ENCODE results near the gene LACRT. TPM values are rescaled to one million over a fixed set of nuclear protein-coding genes. Genes with fewer than 3 reads are reported as not detected.
A peak's percentile ranks its signal among the peaks of the same experiment; 100 is the strongest.

Gene LACRT
- total RNA-seq, 1 donor from 2014 or later = not detected

DNA sequence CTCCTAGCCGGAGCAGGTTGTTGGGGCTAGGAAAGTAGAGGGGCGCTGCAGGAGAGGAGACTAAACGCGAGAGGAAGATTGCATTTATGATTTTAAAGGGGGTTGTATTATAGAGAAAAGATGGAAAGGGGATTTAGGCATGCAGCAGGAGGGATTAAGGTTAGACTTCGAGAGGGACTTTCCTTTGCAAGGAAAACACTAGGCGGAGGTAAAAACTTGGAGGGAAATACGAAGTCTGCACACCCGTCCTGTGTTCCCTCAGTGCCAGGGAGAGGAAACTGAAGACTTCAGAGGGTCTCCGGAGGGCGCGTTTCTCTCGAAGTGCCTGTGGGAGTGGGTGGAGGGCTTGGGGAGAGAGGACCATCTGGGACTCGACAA is 45.8 kb downstream of the LACRT start:
- TF ChIP-seq EZH2phosphoT487 (IDR thresholded peaks at IDR 0.05) (no peak), EZH2 (IDR thresholded peaks at IDR 0.05) (no peak)
- TF ChIP-seq, protein P1, sequence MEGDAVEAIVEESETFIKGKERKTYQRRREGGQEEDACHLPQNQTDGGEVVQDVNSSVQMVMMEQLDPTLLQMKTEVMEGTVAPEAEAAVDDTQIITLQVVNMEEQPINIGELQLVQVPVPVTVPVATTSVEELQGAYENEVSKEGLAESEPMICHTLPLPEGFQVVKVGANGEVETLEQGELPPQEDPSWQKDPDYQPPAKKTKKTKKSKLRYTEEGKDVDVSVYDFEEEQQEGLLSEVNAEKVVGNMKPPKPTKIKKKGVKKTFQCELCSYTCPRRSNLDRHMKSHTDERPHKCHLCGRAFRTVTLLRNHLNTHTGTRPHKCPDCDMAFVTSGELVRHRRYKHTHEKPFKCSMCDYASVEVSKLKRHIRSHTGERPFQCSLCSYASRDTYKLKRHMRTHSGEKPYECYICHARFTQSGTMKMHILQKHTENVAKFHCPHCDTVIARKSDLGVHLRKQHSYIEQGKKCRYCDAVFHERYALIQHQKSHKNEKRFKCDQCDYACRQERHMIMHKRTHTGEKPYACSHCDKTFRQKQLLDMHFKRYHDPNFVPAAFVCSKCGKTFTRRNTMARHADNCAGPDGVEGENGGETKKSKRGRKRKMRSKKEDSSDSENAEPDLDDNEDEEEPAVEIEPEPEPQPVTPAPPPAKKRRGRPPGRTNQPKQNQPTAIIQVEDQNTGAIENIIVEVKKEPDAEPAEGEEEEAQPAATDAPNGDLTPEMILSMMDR (IDR thresholded peaks at IDR 0.05) = no peak
- peak overlapping the region; percentile 89 for H3K4me3 ChIP-seq

DNA sequence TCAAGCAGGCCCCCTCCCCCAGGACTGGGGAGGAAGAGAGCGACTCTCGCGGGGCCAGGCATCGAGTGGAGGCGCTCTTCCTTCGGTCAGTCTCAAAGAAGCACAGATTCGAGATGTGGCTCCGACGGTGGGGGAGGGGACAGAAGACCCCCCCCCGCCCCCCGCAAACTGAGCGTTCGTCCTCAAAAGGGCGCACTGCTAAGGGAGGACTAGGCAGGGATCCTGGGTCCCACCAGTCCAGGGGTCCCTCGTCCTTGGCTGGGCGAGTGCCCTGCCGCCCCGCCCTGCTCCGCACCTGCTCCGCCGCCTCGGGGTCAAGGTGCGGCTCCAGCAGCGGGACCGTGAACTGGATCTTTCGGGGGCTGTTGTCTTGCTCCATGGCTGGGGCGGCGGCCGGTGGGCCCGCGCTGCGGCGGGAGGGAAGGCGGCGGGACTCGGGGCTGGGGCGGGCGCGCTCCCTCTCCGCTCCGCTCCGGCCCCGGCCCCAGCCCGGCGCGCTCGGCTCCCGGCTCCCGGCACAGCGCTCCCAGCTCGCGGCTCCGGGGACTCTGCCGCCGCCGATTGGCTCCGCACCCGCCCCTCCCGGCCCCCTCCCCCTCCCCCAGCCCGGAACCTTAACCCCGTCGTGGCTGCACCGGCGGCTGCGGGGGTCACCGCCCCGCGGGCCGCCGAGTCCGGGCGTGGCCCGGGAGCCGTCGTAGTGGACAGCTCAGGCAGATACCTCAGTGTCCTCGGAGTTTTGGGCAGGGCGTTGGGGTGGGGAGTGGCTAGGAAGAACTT is 46.4 kb downstream of the LACRT start, which contains the start of gene PPP1R1A:
Gene PPP1R1A, minus strand, starts transcription at position 550 of the 780 bp plus-strand sequence. Its CDS starts 171 bp downstream, at position 379.
- H3K4me3 ChIP-seq = peak within 1 kb of the TSS; percentile 89
- H3K4me3 Mint-ChIP-seq = peak within 1 kb of the TSS; percentile 90
- H2AFZ ChIP-seq (replicated peaks) = peak within 1 kb of the TSS; percentile 97
- peaks cover 20% of the 10 kb centered on the region for H3K27me3 Mint-ChIP-seq (ENCODE audit: insufficient read depth, low read depth)
- H3K9me3 Mint-ChIP-seq = no peaks in the 10 kb centered on the region
- no peak within 1 kb of the TSS for H3K9ac ChIP-seq
- no peaks in the 10 kb centered on the region for H3K36me3 ChIP-seq
- H3F3A ChIP-seq (ENCODE audit: low read depth) = peaks cover 17% of the 10 kb centered on the region
- peaks cover 10% of the 10 kb centered on the region for H4K20me1 ChIP-seq (ENCODE audit: low read depth)
- H3K27me3 ChIP-seq = peaks cover 66% of the 10 kb centered on the region
- peak within 1 kb of the TSS; percentile 92 for H3K4me2 ChIP-seq
- H3K79me2 ChIP-seq (ENCODE audit: low read depth) = no peaks in the 10 kb centered on the region
- no peaks in the 10 kb centered on the region for H3K9me3 ChIP-seq (ENCODE audit: low read depth)
- peaks cover 75% of the 10 kb centered on the region for H3K4me1 Mint-ChIP-seq
- peaks cover 3% of the 10 kb centered on the region for H3K36me3 Mint-ChIP-seq
- DNase-seq (ENCODE audit: low spot score) = peak; percentile 85
- peak; percentile 39 for TF ChIP-seq EZH2 (IDR thresholded peaks at IDR 0.05)
- no peak for TF ChIP-seq EZH2phosphoT487 (IDR thresholded peaks at IDR 0.05)
- TF ChIP-seq, protein P1 (IDR thresholded peaks at IDR 0.05) = no peak
- H3K27ac Mint-ChIP-seq = peak within 1 kb of the TSS; percentile 22
- peaks cover 34% of the 10 kb centered on the region for H3K4me1 ChIP-seq
- H3K27ac ChIP-seq = no peak within 1 kb of the TSS

More for the DNA sequence above, 45.8 kb downstream of the LACRT start:
- no peaks in the 10 kb centered on the region for H3K36me3 ChIP-seq
- peaks cover 68% of the 10 kb centered on the region for H3K27me3 ChIP-seq
- Mint-ChIP-seq H3K4me1 (peaks cover 73% of the 10 kb centered on the region), H3K9me3 (no peaks in the 10 kb centered on the region), H3K36me3 (peaks cover 3% of the 10 kb centered on the region), H3K27ac (peak overlapping the region; percentile 22), H3K4me3 (peak overlapping the region; percentile 90), H3K27me3 (ENCODE audit: insufficient read depth, low read depth) (peaks cover 20% of the 10 kb centered on the region)
- no peaks in the 10 kb centered on the region for H3K79me2 ChIP-seq (ENCODE audit: low read depth)
- no peaks in the 10 kb centered on the region for H3K9me3 ChIP-seq (ENCODE audit: low read depth)
- no peak overlapping the region for H3K9ac ChIP-seq
- H4K20me1 ChIP-seq (ENCODE audit: low read depth) = peaks cover 10% of the 10 kb centered on the region
- H3K4me1 ChIP-seq = peaks cover 31% of the 10 kb centered on the region
- no peak overlapping the region for H2AFZ ChIP-seq (replicated peaks)
- no peak overlapping the region for H3K27ac ChIP-seq
- peaks cover 17% of the 10 kb centered on the region for H3F3A ChIP-seq (ENCODE audit: low read depth)
- H3K4me2 ChIP-seq = peak overlapping the region; percentile 92
- no peak for DNase-seq (ENCODE audit: low spot score)

DNA sequence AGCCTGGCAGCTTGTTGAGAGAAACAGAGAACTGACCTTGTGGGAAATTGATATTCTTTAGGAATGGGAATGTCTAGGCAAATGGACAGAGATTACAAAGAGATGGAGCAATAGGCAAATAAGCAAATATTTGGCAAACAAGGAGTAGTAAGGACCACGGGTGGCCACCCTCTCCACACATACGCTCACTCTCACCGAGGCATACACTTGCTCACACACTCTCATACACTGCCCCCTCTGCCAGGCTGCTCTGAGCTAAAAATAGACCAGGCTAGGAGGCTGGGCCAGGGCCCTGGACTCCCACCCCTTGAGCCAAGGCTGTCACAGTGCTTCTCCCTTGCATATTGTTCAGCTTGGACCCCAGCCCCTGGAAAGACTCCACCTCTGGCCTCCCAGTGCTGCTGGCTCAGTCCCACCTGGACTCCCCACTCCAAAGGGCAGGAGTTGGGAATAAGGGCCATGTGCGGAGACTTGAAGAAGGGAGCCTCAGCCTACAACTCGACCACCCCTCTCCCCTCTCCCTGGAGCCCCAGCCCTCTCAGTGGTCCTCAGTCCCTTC is 47.3 kb downstream of the LACRT start:
- Histone ChIP-seq H3K4me3 (peak overlapping the region; percentile 89), H3K27ac (no peak overlapping the region), H3K36me3 (no peaks in the 10 kb centered on the region), H3K9me3 (ENCODE audit: low read depth) (no peaks in the 10 kb centered on the region), H2AFZ (replicated peaks) (peak overlapping the region; percentile 97), H4K20me1 (ENCODE audit: low read depth) (peaks cover 10% of the 10 kb centered on the region), H3K27me3 (peaks cover 64% of the 10 kb centered on the region), H3K4me2 (peak overlapping the region; percentile 92), H3K9ac (no peak overlapping the region), H3F3A (ENCODE audit: low read depth) (peaks cover 17% of the 10 kb centered on the region), H3K79me2 (ENCODE audit: low read depth) (no peaks in the 10 kb centered on the region), H3K4me1 (peaks cover 43% of the 10 kb centered on the region)
- H3K27me3 Mint-ChIP-seq (ENCODE audit: insufficient read depth, low read depth) = peaks cover 20% of the 10 kb centered on the region
- no peaks in the 10 kb centered on the region for H3K9me3 Mint-ChIP-seq
- TF ChIP-seq, protein P1 (IDR thresholded peaks at IDR 0.05) = no peak
- TF ChIP-seq EZH2 (IDR thresholded peaks at IDR 0.05) (no peak), EZH2phosphoT487 (IDR thresholded peaks at IDR 0.05) (no peak)
- H3K36me3 Mint-ChIP-seq = peaks cover 6% of the 10 kb centered on the region
- H3K4me3 Mint-ChIP-seq = peak overlapping the region; percentile 88
- peaks cover 78% of the 10 kb centered on the region for H3K4me1 Mint-ChIP-seq
- no peak overlapping the region for H3K27ac Mint-ChIP-seq
- no peak for DNase-seq (ENCODE audit: low spot score)
